Esophagus squamous epithelium (tissue), 4 donors: ENCODE data around the gene EGFL6.

ENCODE experiments used
- CTCF ChIP-seq, 6 experiments: fragments of 450-650 bp in 4 of 6; fragments of 200-600 bp in 2 of 6; sonication (generic) in 2 of 6; IDR thresholded peaks; one replicate each; pipeline ENCODE4 v1.5.1; 2016 to 2019; ENCODE audit warnings: antibody characterized with exemption in 6 of 6, mild to moderate bottlenecking in 4 of 6, moderate library complexity in 4 of 6
- POLR2A ChIP-seq, 4 donors: fragments of 450-650 bp; IDR thresholded peaks; one replicate each; pipeline ENCODE4 v1.6.1; 2017; ENCODE audit warnings: antibody characterized with exemption in 4 of 4, mild to moderate bottlenecking in 4 of 4, moderate library complexity in 3 of 4

- TF ChIP-seq CTCF (IDR thresholded peaks at IDR 0.05) (no peak), POLR2A (IDR thresholded peaks at IDR 0.05) (no peak)
Observed at GRCh38 chrX:13520351-13520750, 49.0 kb upstream of the EGFL6 start.
